ENCODE results near the gene SRSF10.

- TF ChIP-seq YY1 (IDR thresholded peaks at IDR 0.05; ENCODE audit: insufficient read depth, insufficient read length) (no peak), SUZ12 (IDR thresholded peaks at IDR 0.05; ENCODE audit: extremely low read depth, insufficient read depth, insufficient read length) (no peak), ZNF274 (IDR thresholded peaks at IDR 0.05; ENCODE audit: low read depth, low read length) (no peak)
These were observed 22.6 kb upstream of the SRSF10 start for GRCh38 chr1:24002695-24003094.
